GM08714 (cell line): ENCODE measurements around the gene FGD3.

Experiments
- H3K4me3 ChIP-seq: fragments of 200-500 bp; sonication (Bioruptor generic); 2 replicates; pipeline ENCODE4 v1.5.1; 2014; ENCODE audit warnings: mild to moderate bottlenecking, low read length, inconsistent platforms
- ZNF274 ChIP-seq: IDR thresholded peaks from 2 replicates; pipeline ENCODE4 v1.6.1; 2012; ENCODE audit warnings: mild to moderate bottlenecking, low read depth, low read length

FGD3 gene

DNA sequence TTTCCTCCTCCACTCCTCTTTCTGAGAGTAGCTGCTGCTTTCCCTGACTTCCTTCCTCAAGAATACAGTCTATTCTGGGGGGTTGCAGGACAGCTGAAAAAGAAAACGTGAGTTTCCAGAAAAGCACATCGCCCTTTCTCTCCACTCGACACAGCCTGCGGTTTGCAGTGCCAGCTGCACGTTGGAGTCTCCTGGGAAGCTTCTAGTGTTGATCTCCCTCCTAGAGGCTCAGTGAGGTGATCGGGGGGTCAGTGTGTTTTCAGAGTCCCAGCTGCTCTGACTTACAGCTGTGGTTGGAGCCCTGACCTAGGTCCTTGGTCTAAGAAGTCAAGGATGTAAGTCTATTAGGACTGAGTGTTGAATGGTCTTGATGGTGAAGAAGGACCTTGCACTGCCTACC lies 86.2 kb downstream of the FGD3 start:
- TF ChIP-seq ZNF274, result no peak

DNA sequence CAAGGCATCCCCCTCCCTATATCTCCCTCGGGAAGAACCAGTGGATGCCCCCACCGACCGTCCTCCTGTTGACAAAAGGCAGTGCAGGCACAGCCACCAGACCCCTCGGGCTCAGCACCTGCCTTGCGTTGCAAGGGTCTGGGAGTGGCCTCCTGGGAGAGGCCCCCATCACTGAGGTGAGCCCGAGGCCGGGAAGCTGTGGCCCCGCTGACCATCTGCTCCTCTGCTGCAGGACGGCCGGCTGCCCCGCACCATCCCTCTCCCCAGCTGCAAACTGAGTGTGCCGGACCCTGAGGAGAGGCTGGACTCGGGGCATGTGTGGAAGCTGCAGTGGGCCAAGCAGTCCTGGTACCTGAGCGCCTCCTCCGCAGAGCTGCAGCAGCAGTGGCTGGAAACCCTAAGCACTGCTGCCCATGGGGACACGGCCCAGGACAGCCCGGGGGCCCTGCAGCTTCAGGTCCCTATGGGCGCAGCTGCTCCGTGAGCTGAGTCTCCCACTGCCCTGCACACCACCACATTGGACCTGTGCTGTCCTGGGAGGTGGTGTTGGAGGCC lies 87.9 kb downstream of the FGD3 start:
- no peak for TF ChIP-seq ZNF274
- no peak overlapping the region for H3K4me3 ChIP-seq

More for the DNA sequence above, 86.2 kb downstream of the FGD3 start:
- H3K4me3 ChIP-seq, result no peak overlapping the region

DNA sequence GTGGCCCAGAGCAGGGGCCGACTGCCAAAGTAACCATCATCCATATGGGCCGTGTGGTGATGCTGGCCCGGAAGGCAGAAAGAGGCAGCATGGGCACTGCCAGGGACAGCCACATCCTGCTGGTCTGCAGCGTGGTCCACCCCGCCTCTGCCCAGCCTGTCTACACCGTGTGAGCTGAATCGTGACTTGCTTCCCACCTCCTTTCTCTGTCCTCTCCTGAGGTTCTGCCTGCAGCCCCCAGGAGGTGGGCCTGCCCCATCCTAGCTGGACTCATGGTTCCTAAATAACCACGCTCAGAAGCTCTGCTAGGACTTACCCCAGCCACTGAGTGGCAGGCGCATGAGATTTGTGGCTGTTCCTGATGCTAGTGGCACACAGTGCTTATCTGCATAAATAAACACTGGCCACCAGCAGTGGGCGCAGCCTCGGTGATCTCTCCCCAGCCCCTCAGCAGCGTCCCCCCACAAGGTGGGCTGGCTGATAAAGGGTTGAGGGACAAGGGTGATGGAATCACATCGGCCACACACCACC lies 88.6 kb downstream of the FGD3 start:
- no peak overlapping the region for H3K4me3 ChIP-seq
- TF ChIP-seq ZNF274, result no peak

DNA sequence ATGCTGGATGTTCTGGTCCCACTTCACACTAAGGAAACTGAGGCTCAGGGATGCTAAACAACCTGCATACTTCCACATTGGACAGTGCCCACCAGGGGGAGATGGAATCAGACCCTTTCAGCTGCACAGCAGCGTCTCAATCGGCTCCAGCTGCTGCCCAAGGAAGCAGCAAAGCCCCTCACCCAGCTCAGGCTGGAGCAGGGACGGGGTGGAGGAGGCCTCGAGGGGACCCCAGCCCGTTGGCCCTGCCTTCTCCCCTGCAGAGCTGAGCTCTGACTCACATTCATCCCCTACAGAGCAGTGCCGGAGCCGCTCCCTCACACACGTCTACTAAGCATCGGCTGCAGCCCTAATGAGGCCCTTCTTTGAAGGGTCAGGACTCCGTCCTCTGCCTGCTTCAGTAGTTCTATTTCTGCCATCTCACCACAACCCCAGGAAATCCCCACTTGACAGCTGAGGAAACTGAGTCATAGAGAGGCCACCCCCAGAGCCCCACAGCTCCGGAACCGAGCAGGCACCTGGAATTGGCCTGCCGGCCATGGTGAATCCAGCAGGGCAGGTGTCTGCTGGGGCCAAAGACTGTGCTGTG lies 89.7 kb downstream of the FGD3 start:
- H3K4me3 ChIP-seq, result no peak overlapping the region
- TF ChIP-seq ZNF274, result no peak

DNA sequence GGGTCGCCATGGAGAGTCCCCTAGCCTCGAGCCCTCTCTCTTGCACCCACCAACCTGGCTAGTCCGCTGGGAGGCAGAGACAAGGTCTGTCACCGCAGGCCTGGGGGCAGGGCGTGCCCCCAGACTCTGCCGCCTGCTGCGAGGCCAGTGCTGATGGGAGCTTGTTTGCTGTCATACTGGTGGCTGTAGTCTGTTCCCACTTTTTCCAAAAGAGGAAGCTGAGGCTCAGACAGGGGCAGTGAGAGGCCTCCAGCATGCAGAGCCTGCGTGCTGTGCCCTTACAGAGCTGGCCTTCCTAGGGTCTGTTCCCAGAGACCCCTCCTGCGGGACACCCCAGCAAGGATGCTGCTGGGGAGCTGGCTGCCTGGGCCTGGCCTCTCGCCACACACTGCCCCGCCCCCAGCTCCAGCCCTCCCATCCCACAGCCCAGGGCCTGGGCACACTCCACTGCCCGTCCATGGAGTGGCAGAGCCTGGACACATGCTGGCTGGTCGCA lies 90.2 kb downstream of the FGD3 start:
- no peak overlapping the region for H3K4me3 ChIP-seq
- TF ChIP-seq ZNF274, result no peak

DNA sequence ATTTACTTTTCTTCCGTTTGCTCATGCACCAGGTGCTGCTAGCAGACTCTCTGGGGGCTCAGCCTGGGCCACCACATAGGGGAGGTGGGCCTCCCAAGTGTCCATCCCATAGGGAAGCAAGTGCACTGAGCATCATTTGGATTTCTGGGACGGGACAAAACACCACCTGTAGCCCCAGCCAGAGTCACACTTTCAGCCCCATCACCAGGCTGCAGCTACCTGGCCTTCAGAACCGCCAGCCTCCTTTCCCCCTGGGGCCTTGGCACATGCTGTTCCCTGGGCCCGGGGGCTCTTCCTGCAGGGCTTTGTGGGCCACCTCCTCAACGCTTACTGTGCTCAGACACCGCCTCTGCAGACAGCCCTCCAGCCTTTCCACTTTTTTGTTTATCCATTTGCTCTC lies 91.6 kb downstream of the FGD3 start:
- TF ChIP-seq ZNF274, result no peak

DNA sequence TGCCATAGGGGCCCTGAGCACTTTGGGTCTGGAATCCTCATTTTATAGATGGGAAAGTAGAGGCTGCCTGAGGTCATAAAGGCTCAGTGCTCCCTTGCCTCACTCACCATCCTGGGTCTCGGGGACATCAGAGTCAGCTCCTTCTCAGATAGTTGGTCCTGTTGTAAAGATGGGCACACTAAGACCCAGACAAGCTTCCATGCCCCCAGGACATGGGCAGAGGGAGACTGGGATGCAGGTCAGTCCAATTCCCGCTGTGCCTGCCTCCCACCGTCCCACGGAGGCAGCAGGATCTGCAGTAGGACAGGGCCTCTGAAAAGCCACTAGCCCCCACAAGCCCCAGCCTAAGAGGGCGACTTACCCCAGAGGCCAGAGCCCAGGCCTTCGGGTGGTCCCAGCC lies 92.1 kb downstream of the FGD3 start:
- H3K4me3 ChIP-seq, result no peak overlapping the region
- no peak for TF ChIP-seq ZNF274

More for the DNA sequence above, 91.6 kb downstream of the FGD3 start:
- no peak overlapping the region for H3K4me3 ChIP-seq

DNA sequence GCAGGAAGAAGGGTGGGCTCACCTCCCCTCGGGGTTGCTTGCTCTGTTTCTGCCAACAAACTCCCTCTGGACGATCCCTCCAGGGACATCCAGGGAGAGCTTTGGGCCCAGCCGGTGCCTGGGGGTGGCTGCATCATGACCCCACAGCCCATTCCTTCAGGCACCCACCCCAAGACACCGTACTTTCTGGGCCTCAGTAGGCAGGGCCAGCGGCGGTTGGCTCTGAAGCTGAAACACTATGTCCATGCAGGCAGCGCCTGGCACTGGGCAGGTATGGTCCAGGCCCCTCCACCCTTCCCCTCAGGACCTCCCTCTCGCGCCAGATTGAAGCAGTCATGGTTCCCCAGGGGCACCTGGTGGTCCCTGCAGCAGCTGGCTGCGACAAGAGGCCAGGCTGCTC lies 92.7 kb downstream of the FGD3 start:
- TF ChIP-seq ZNF274, result no peak
- no peak overlapping the region for H3K4me3 ChIP-seq

DNA sequence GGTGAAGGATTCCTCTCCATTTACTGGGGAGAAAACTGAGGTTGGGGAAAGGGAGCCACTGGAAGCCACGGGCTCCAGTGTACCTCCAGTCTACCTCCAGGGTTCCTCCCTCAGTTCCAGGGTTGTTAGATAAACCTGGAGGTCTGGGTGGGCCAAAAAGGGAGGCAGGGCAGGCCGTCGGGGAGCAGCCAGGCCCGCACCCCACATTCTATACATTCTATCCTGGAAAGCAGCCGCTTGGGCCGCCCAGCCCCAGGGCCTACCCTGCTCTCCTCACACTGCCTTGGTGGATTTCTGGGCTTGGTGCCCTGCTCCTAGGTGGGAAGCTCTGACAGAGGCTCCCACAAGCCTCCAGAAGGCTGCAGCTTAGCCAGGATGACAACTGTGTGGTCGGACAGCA lies 93.1 kb downstream of the FGD3 start:
- no peak overlapping the region for H3K4me3 ChIP-seq
- TF ChIP-seq ZNF274, result no peak

DNA sequence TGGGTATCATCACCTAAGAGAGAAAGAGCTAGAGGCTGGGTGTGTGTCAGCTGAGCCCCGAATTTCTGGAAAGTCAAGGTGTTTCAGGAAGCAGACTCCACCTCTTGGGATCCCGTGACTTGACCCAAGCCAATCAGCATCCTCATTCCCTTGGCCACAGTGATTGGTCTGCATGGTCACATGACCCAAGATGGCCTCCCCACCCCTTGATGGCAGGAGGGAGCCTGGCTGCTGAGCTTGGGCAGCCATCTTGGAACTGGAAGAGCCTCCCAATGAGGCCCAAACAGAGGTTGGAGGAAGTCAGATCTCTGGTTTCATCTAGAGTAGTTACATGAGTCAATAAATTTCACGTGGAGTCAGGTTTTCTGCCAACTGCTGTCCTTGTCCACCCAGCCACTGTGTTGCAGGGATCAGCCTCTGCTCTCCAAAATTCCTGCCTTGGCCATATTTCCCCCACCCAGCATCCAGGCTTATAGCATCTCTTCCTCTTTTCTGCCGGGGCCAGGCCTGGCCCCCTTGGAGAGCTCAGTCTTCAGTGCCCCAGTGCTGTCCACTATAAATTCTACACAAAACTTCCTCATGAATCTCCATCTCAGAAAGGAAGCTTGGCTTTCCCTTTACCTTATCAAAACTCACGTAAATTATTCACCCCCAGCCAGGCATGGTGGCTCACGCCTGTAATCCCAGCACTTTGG lies 93.9 kb downstream of the FGD3 start:
- TF ChIP-seq ZNF274, result no peak
- H3K4me3 ChIP-seq, result no peak overlapping the region

DNA sequence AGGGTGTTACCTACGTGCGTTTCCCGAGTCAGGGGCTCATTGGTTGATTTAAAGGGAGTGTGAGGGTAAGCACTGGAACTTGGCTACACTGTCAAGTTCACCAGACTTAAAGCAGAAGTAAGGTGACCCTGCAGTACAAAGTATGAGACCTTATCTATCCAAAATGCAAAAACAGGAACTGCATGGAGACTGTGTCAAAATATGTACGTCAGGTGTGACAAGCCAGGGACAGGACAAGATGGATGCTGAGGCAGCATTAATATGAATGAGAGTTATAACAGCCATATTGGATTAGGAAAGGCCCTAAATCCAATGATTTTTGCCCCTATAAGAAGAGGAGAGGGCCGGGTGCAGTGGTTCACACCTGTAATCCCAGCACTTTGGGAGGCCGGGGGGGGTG lies 95.8 kb downstream of the FGD3 start:
- no peak overlapping the region for H3K4me3 ChIP-seq
- no peak for TF ChIP-seq ZNF274

DNA sequence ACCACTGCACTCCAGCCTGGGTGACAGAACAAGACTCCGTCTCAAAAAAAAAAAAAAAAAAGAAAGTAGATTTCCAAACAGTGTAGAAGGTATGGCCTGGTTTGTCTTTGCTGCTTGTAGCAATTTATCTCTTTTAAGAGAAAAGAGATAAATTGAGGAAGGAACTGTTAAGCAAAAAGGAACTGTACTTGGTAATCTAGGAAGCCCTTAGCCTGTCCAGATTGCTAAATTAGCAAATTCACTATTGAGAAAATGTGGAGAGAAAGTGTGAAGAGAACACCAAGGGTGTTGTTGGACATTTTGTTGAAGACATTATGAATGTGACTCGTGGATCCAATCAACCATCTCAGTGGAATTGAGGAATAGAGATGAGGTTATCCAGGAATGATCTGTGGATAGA lies 98.2 kb downstream of the FGD3 start:
- H3K4me3 ChIP-seq, result no peak overlapping the region
- TF ChIP-seq ZNF274, result no peak

DNA sequence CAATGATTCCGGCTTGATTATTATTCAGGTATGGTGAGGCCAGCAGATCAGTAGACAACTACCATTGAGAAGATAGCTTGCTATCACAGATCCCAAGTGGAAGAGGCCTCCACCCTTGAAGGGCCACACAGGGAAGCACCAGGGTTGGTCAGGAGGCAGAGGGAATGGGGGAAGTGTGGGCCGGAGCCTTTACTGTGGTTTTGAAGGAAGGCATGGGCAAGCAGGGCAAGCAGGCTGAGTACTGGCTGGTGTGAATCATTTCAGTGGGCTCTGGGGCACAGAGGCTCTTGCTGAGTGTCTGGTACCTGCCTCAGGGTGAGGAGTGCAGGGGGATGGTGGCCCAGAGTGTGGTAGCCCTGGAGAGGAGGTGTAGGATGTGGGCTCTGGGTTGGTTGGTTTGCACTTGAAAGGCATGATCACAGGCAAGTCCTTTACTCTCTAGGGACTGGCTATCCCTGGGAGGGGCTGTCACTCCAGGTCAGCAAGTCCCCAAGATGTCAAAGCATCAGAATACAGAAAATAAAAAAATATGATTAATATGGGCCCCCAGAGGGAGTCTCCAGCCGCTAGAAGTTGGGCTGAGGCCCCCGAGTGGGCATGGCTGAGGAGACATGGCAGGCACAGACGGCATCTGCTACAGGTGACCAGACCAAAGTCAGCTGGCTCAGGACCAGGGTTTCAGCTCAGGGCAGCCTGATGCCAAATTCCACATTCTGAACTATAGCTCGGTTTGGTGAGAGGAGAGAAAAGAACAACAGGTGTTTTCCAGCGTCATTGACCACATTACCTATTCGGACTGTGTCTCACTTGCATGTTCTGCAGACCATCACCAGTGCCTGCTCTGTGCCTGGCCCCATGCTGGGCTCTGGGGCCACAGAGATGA lies 101.5 kb downstream of the FGD3 start:
- H3K4me3 ChIP-seq, result no peak overlapping the region
- TF ChIP-seq ZNF274, result no peak

DNA sequence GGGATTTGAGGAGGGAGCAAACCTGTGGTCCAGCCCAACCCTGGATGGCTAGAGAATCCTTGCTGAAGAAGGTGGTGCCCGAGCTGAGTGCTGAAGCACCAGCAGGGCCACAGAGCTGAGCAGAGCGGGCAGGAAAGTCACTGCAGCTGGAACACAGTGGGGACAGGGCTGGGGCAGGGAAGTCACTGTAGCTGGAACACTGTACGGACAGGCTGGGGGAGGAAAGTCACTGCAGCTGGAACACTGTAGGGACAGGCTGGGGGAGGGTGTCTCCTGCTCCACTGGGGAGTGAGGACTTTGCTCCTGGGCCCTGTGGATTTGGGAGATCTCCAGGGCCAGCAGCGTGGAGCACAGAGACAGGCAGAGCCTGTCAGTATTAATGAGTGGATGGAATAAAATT lies 102.2 kb downstream of the FGD3 start:
- no peak for TF ChIP-seq ZNF274
- H3K4me3 ChIP-seq, result no peak overlapping the region

DNA sequence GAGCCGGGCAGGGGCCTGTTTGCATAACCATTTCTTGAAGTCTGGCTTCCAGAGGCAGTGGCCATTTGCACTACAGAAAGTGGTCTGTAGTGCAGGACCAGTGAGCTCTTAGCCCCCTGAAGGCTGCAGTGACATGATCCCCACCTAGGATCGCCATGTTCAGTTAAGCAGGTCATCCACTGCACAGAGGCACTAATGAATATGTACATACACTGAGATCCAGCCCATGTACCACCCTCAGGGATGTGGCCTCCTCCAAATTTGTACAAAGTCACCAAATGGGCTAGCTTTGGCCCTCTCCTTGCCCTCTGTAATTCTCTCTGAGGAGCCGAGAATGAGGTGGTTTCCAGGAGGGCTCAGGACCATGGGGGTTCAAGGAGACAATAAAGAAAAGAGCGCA lies 102.9 kb downstream of the FGD3 start:
- TF ChIP-seq ZNF274, result no peak
- no peak overlapping the region for H3K4me3 ChIP-seq
